Fibroblast of lung (primary cell): Measurements from ENCODE around the gene ANO2. TPM values are rescaled to one million over a fixed set of nuclear protein-coding genes. Genes with fewer than 3 reads are reported as not detected.

Experiments used
- DNase-seq, 2 donors: peaks; one replicate each; pipeline versions ENCODE4 v3.0.0 to v3.0.0-alpha.2; 2010; ENCODE audit warnings: low read depth in 2 of 2
- H2AFZ ChIP-seq: 2 replicates; pipeline ENCODE4 v1.5.1; 2012; ENCODE audit warnings: low read length, control low read depth, inconsistent platforms
- H3K27ac ChIP-seq: 2 replicates; pipeline ENCODE4 v1.5.1; 2011; ENCODE audit warnings: low read length, control low read depth; ENCODE audit not compliant: insufficient read depth
- H3K27me3 ChIP-seq: 2 replicates; pipeline ENCODE4 v1.5.1; 2011; ENCODE audit warnings: mild to moderate bottlenecking, low read length; ENCODE audit not compliant: control insufficient read depth, insufficient read depth
- H3K36me3 ChIP-seq: 2 replicates; pipeline ENCODE4 v1.5.1; 2011; ENCODE audit warnings: low read length; ENCODE audit not compliant: control insufficient read depth, insufficient read depth
- H3K4me1 ChIP-seq: 2 replicates; pipeline ENCODE4 v1.5.1; 2011; ENCODE audit warnings: low read length; ENCODE audit not compliant: control insufficient read depth, insufficient read depth; ENCODE audit errors: extremely low read depth
- H3K4me2 ChIP-seq: 2 replicates; pipeline ENCODE4 v1.5.1; 2011; ENCODE audit warnings: low read length, control low read depth; ENCODE audit not compliant: insufficient read depth; ENCODE audit errors: extremely low read depth
- H3K4me3 ChIP-seq, 4 experiments: fragments of 200-600 bp in 1 of 4; sonication (generic) in 1 of 4; replicated peaks in 1 of 4; 2 replicates each; pipeline ENCODE4 v1.5.1; 2011 to 2016; ENCODE audit warnings: low read length in 4 of 4, low read depth in 3 of 4, mild to moderate bottlenecking in 3 of 4, control low read depth in 2 of 4, inconsistent platforms in 1 of 4, mixed read lengths in 1 of 4; ENCODE audit not compliant: insufficient read depth in 1 of 4; ENCODE audit errors: control extremely low read depth in 1 of 4
- H3K79me2 ChIP-seq: 2 replicates; pipeline ENCODE4 v1.5.1; 2012; ENCODE audit warnings: mild to moderate bottlenecking, low read length, inconsistent platforms; ENCODE audit not compliant: control insufficient read depth, insufficient read depth
- H3K9ac ChIP-seq: 2 replicates; pipeline ENCODE4 v1.5.1; 2011; ENCODE audit warnings: mild to moderate bottlenecking, low read length, control low read depth; ENCODE audit not compliant: insufficient read depth
- H3K9me3 ChIP-seq: 2 replicates; pipeline ENCODE4 v1.5.1; 2012; ENCODE audit warnings: low read depth, low read length; ENCODE audit not compliant: control insufficient read depth, insufficient read depth
- H4K20me1 ChIP-seq: 2 replicates; pipeline ENCODE4 v1.5.1; 2011; ENCODE audit warnings: low read length; ENCODE audit not compliant: control insufficient read depth, insufficient read depth; ENCODE audit errors: extremely low read depth
- EZH2 ChIP-seq: IDR thresholded peaks from 2 replicates; pipeline ENCODE4 v1.5.1; 2012; ENCODE audit warnings: low read length, control low read depth, mild to moderate bottlenecking; ENCODE audit errors: missing control alignments
- polyA plus RNA-seq, 2 donors: library from polyadenylated mRNA; depleted of rRNA in 1 of 2; stranded (reverse) in 1 of 2; unstranded in 1 of 2; fragments of >200 nt; gene quantifications; 2 replicates each; pipeline ENCODE4 v1.2.1, GENCODE V29; 2011 to 2012; ENCODE audit warnings: missing spikeins in 1 of 2
- total RNA-seq: library from RNA; depleted of rRNA; stranded (reverse); fragments of >200 nt; gene quantifications from 2 replicates; pipeline ENCODE4 v1.2.1, GENCODE V29; 2014
- TF ChIP-seq, protein P1 (sequence below), 2 donors: IDR thresholded peaks in 1 of 2; conservative IDR thresholded peaks in 1 of 2; 1 replicate in 1 of 2; 2 replicates in 1 of 2; pipeline ENCODE4 v1.5.1; 2011 to 2012; ENCODE audit warnings: low read length in 2 of 2, control low read depth in 1 of 2, inconsistent platforms in 1 of 2, low read depth in 1 of 2, mild to moderate bottlenecking in 1 of 2

The ANO2 gene
- total and polyA plus RNA-seq, 2 donors (not counting 1 experiment from before 2014, with no cell fraction given) = 0.15 to 0.17 TPM

DNA sequence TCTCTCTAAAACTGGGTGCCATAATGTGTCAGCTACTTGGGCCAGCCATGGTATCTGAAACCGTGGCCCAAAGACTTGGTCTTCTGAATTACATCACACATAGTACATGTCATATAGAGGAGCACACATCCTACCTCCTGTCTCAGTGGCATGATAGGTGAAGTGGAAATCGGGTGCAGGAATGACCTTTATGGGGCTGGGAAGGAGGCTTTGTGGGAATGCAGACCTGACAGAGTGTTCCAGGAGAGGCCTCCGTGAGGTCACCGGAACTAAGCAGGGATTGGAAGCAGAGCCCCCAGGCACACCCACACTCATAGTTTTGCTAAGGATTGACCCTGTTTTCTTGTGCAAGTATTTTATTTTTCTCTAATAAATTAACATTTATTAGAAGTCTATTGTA, 430.5 kb downstream of the ANO2 start:
- no peaks in the 10 kb centered on the region for H3K79me2 ChIP-seq
- no peak for DNase-seq
- no peak overlapping the region for H3K4me2 ChIP-seq

DNA sequence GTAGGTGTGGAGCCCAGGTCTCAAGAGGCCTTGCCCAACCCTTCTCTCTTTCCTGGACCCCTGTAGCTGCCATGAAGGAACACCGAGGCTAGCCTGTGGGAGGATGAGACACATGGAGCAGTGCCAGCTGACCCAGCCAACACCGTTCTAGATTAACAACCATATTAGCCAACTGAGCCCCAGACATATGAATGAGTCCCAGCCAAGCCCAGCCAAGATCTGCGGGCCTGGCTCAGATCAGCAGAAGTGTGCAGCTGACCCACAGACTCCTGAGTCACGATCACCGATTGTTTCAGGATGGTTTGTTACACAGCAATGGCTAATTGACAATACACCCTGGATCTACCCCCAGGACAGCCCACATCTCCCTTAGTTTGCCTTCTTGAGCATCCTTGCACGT, 431.0 kb downstream of the ANO2 start:
- Histone ChIP-seq H3K79me2 (no peaks in the 10 kb centered on the region), H3K27me3 (no peaks in the 10 kb centered on the region), H3K9ac (no peak overlapping the region), H3K4me2 (no peak overlapping the region), H3K27ac (no peak overlapping the region), H2AFZ (no peak overlapping the region), H3K9me3 (no peaks in the 10 kb centered on the region), H3K4me3 (no peak overlapping the region), H3K4me1 (no peaks in the 10 kb centered on the region), H3K36me3 (no peaks in the 10 kb centered on the region), H4K20me1 (no peaks in the 10 kb centered on the region)
- TF ChIP-seq, protein P1, sequence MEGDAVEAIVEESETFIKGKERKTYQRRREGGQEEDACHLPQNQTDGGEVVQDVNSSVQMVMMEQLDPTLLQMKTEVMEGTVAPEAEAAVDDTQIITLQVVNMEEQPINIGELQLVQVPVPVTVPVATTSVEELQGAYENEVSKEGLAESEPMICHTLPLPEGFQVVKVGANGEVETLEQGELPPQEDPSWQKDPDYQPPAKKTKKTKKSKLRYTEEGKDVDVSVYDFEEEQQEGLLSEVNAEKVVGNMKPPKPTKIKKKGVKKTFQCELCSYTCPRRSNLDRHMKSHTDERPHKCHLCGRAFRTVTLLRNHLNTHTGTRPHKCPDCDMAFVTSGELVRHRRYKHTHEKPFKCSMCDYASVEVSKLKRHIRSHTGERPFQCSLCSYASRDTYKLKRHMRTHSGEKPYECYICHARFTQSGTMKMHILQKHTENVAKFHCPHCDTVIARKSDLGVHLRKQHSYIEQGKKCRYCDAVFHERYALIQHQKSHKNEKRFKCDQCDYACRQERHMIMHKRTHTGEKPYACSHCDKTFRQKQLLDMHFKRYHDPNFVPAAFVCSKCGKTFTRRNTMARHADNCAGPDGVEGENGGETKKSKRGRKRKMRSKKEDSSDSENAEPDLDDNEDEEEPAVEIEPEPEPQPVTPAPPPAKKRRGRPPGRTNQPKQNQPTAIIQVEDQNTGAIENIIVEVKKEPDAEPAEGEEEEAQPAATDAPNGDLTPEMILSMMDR (conservative IDR thresholded peaks at IDR 0.05 in 1 of 2, IDR thresholded peaks at IDR 0.05 in 1 of 2; ENCODE audit: low read depth in 1 of 2, low read length in 2 of 2) = no peak
- TF ChIP-seq EZH2 = no peak
- no peak for DNase-seq

More for the DNA sequence above, 430.5 kb downstream of the ANO2 start:
- Histone ChIP-seq H3K36me3 (no peaks in the 10 kb centered on the region), H3K27ac (no peak overlapping the region), H4K20me1 (no peaks in the 10 kb centered on the region), H3K27me3 (no peaks in the 10 kb centered on the region), H2AFZ (no peak overlapping the region), H3K4me3 (no peak overlapping the region), H3K4me1 (no peaks in the 10 kb centered on the region), H3K9ac (no peak overlapping the region), H3K9me3 (no peaks in the 10 kb centered on the region)
- no peak for TF ChIP-seq EZH2
- TF ChIP-seq, protein P1 (conservative IDR thresholded peaks at IDR 0.05 in 1 of 2, IDR thresholded peaks at IDR 0.05 in 1 of 2; ENCODE audit: low read depth in 1 of 2, low read length in 2 of 2) = no peak

DNA sequence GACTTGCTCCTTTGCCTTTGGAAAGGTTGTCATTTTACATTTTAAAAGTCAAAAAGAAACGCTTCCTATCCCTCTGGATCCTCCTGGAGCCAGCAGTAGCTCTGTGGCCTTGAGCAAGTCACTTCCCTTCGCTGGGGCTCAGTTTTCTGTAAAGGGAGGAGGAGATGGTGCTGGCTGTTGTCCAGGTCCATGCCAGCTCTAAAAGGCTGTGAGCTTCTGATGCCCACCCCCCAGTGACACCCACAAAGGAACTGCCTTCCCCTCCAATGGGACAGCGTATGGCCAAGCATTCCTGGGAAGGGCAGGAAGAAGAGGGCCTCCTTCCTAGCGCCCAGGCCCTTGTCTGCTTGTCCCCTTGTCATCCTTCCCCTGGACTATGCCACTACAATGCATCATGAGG, 431.7 kb downstream of the ANO2 start:
- Histone ChIP-seq H3K27me3 (no peaks in the 10 kb centered on the region), H3K36me3 (no peaks in the 10 kb centered on the region), H4K20me1 (no peaks in the 10 kb centered on the region), H3K4me1 (no peaks in the 10 kb centered on the region), H3K27ac (no peak overlapping the region), H3K79me2 (no peaks in the 10 kb centered on the region), H3K9me3 (no peaks in the 10 kb centered on the region), H3K4me3 (no peak overlapping the region), H3K4me2 (no peak overlapping the region), H2AFZ (no peak overlapping the region), H3K9ac (no peak overlapping the region)
- no peak for DNase-seq
- no peak for TF ChIP-seq EZH2
- TF ChIP-seq, protein P1 (conservative IDR thresholded peaks at IDR 0.05 in 1 of 2, IDR thresholded peaks at IDR 0.05 in 1 of 2; ENCODE audit: low read depth in 1 of 2, low read length in 2 of 2) = no peak

Other genes with a start within 250 kb of the ANO2 start
- gene VWF, start 179.4 kb upstream of the ANO2 start, total RNA-seq = 0.26 and 1.7 TPM in 2 replicates
- gene VWF, start 179.4 kb upstream of the ANO2 start, polyA plus RNA-seq = 0.15 and 0.21 TPM in 2 replicates